Panc1 (cell line): ENCODE data around the gene TRIM29. TPM values are rescaled to one million over a fixed set of nuclear protein-coding genes. Genes with fewer than 3 reads are reported as not detected.

Experiments
- ATAC-seq: fragments of 200-7000 bp; cut with Tn5 transposase; 2 replicates; pipeline ENCODE4 v1.9.1; 2020; ENCODE audit warnings: mild to moderate bottlenecking, moderate library complexity
- BruUV-seq: library from RNA; stranded (reverse); fragments of 400-500 nt; replicated peaks from 2 replicates; lab custom pipeline; 2021; lab: Mats Ljungman, UMichigan
- CTCF ChIA-PET: fragments of 300-600 bp; sonication (Branson Sonifier 250); formaldehyde crosslinking; loops from one replicate; lab custom pipeline; 2022; ENCODE audit warnings: antibody characterized with exemption; lab: Charles Lee
- POLR2A ChIA-PET: fragments of 300-600 bp; sonication (Branson Sonifier 250); formaldehyde crosslinking; loops from one replicate; lab custom pipeline; 2022; ENCODE audit warnings: antibody characterized with exemption; lab: Charles Lee
- DNase-seq: peaks from one replicate; pipeline ENCODE4 v3.0.0-alpha.2; 2010; ENCODE audit warnings: low read depth, low spot score
- H3K27ac ChIP-seq: 2 replicates; pipeline ENCODE4 v1.5.1; 2011; ENCODE audit warnings: mild to moderate bottlenecking, low read length, inconsistent platforms
- H3K27me3 ChIP-seq: fragments of 200-500 bp; sonication (Bioruptor generic); 2 replicates; pipeline ENCODE4 v1.6.0; 2014; ENCODE audit warnings: low read length, inconsistent platforms; ENCODE audit not compliant: control insufficient read depth, insufficient read depth
- H3K36me3 ChIP-seq: fragments of 200-500 bp; sonication (Bioruptor generic); 2 replicates; pipeline ENCODE4 v1.5.1; 2014; ENCODE audit warnings: inconsistent platforms, mild to moderate bottlenecking, low read length, moderate library complexity; ENCODE audit not compliant: control insufficient read depth, insufficient read depth
- H3K4me1 ChIP-seq: 2 replicates; pipeline ENCODE4 v1.5.1; 2011; ENCODE audit warnings: inconsistent platforms, mild to moderate bottlenecking, low read length, moderate library complexity; ENCODE audit not compliant: control insufficient read depth, insufficient read depth
- H3K4me3 ChIP-seq, 2 experiments: 2 replicates each; pipeline ENCODE4 v1.5.1; 2011 to 2012; ENCODE audit warnings: low read depth in 2 of 2, low read length in 2 of 2, mild to moderate bottlenecking in 2 of 2, inconsistent platforms in 1 of 2, moderate library complexity in 1 of 2
- H3K9me3 ChIP-seq: fragments of 200-500 bp; sonication (Bioruptor generic); 2 replicates; pipeline ENCODE4 v1.5.1; 2014; ENCODE audit warnings: low read depth, mild to moderate bottlenecking, inconsistent platforms, low read length, moderate library complexity; ENCODE audit not compliant: control insufficient read depth, insufficient read depth
- CTCF ChIP-seq: fragments of 450-650 bp; IDR thresholded peaks from 2 replicates; pipeline ENCODE4 v1.5.1; 2017; ENCODE audit warnings: mild to moderate bottlenecking
- POLR2AphosphoS5 ChIP-seq: IDR thresholded peaks from 2 replicates; pipeline ENCODE4 v1.6.1; 2012; ENCODE audit warnings: mild to moderate bottlenecking, low read depth, low read length, moderate library complexity
- REST ChIP-seq, 2 experiments: IDR thresholded peaks; 2 replicates each; pipeline ENCODE4 v1.6.1; 2011 to 2012; ENCODE audit warnings: low read depth in 2 of 2, control low read depth in 1 of 2, low read length in 1 of 2, mild to moderate bottlenecking in 1 of 2, moderate library complexity in 1 of 2; ENCODE audit not compliant: insufficient read depth in 1 of 2
- SIN3A ChIP-seq: IDR thresholded peaks from 2 replicates; pipeline ENCODE4 v1.6.1; 2012; ENCODE audit warnings: low read depth, mild to moderate bottlenecking, low read length, moderate library complexity, borderline replicate concordance; ENCODE audit not compliant: insufficient read depth
- TCF7L2 ChIP-seq: IDR thresholded peaks from 2 replicates; pipeline ENCODE4 v1.6.1; 2011; ENCODE audit warnings: mild to moderate bottlenecking, low read depth, low read length, inconsistent platforms
- in situ Hi-C: cut with HindIII; loops from 2 replicates; pipeline ENCODE4 v1.10.0; 2016; ENCODE audit warnings: low sequenced_read_pairs, low pct_unique_long_range_greater_than_20kb
- intact Hi-C: fragments of 100-400 bp; cut with micrococcal nuclease; formaldehyde crosslinking; loops from one replicate; pipeline ENCODE4 v1.10.0; 2022; ENCODE audit not compliant: unreplicated experiment
- total RNA-seq: library from RNA; stranded (reverse); gene quantifications from one replicate; pipeline ENCODE4 v1.2.1, GENCODE V29; 2021; ENCODE audit not compliant: unreplicated experiment

TRIM29 gene
- total RNA-seq, 1 experiment from 2014 or later: 0.64 TPM

GRCh38 chr11:120109531-120109930 lies 28.4 kb downstream of the TRIM29 start:
- Histone ChIP-seq H3K27ac (no peak overlapping the region), H3K4me3 (no peak overlapping the region), H3K36me3 (no peaks in the 10 kb centered on the region), H3K4me1 (no peaks in the 10 kb centered on the region), H3K9me3 (no peaks in the 10 kb centered on the region), H3K27me3 (peaks cover 4% of the 10 kb centered on the region; the same call in 1 of the 2 replicates)
- TF ChIP-seq REST (IDR thresholded peaks at IDR 0.05; ENCODE audit: insufficient read depth in 1 of 2, low read depth in 2 of 2, low read length in 1 of 2): no peak
- no peak for TF ChIP-seq POLR2AphosphoS5
- TF ChIP-seq CTCF: no peak
- TF ChIP-seq TCF7L2: no peak
- no peak for TF ChIP-seq SIN3A
- DNase-seq: no peak
- ATAC-seq: no peak
- intact Hi-C loops: loop anchor here (2.0 to 10.0 kb wide), 3 partner anchors 97 to 631 kb away; partner anchors contain the start of gene NECTIN1
- ChIA-PET POLR2A (no interaction called here), CTCF (interaction anchor here (1.3 kb wide), 1 partner anchor 382 kb away, joined by 3 read pairs; no protein-coding TSS in a partner anchor)
- no TSS peak for BruUV-seq
- in situ Hi-C loops: no loop called here

GRCh38 chr11:120108785-120109168 lies 29.1 kb downstream of the TRIM29 start:
- no peak for DNase-seq
- no peak overlapping the region for H3K27ac ChIP-seq
- TF ChIP-seq CTCF: no peak
- no peak for TF ChIP-seq SIN3A
- TF ChIP-seq REST (IDR thresholded peaks at IDR 0.05; ENCODE audit: insufficient read depth in 1 of 2, low read depth in 2 of 2, low read length in 1 of 2): no peak
- no TSS peak for BruUV-seq
- in situ Hi-C loops (no loop called here), intact Hi-C loops (loop anchor here (1.0 to 10.0 kb wide), 4 partner anchors 96 to 630 kb away; partner anchors contain the start of gene NECTIN1)
- no peaks in the 10 kb centered on the region for H3K4me1 ChIP-seq
- POLR2A ChIA-PET: no interaction called here
- H3K9me3 ChIP-seq: no peaks in the 10 kb centered on the region
- H3K4me3 ChIP-seq: no peak overlapping the region
- H3K27me3 ChIP-seq: peaks cover 3% of the 10 kb centered on the region
- no peak for ATAC-seq
- CTCF ChIA-PET: interaction anchor here (0.7 to 1.4 kb wide), 7 partner anchors 60 to 500 kb away, joined by 3 to 8 read pairs (median 4); partner anchors contain the start of gene NECTIN1
- H3K36me3 ChIP-seq: no peaks in the 10 kb centered on the region
